Natural killer cell (primary cell): Measurements from ENCODE around the gene RHEBL1. TPM values are rescaled to one million over a fixed set of nuclear protein-coding genes. Genes with fewer than 3 reads are reported as not detected.

Source experiments
- ATAC-seq, 3 donors: fragments of 150-1000 bp in 2 of 3; fragments of 200-7000 bp in 1 of 3; cut with Tn5 transposase; 1 replicate in 1 of 3; 2 replicates in 2 of 3; pipeline ENCODE4 v1.10.0; 2021; ENCODE audit warnings: mild to moderate bottlenecking in 2 of 3, moderate library complexity in 2 of 3
- DNase-seq, 2 donors: peaks; one replicate each; pipeline versions ENCODE4 v3.0.0 to v3.0.0-alpha.2; 2013 to 2021; ENCODE audit warnings: mixed read lengths in 1 of 2
- H3K27ac ChIP-seq: one replicate; pipeline ENCODE4 v1.5.1; 2013; ENCODE audit warnings: mild to moderate bottlenecking, low read length
- H3K27me3 ChIP-seq: one replicate; pipeline ENCODE4 v1.6.1; 2013; ENCODE audit warnings: low read length; ENCODE audit not compliant: control insufficient read depth, insufficient read depth
- H3K36me3 ChIP-seq: one replicate; pipeline ENCODE4 v1.6.1; 2013; ENCODE audit warnings: low read length; ENCODE audit not compliant: control insufficient read depth, insufficient read depth
- H3K4me1 ChIP-seq: one replicate; pipeline ENCODE4 v1.6.1; 2013; ENCODE audit warnings: low read length; ENCODE audit not compliant: control insufficient read depth, insufficient read depth
- H3K4me3 ChIP-seq: one replicate; pipeline ENCODE4 v1.5.1; 2013; ENCODE audit warnings: low read length
- H3K9me3 ChIP-seq: one replicate; pipeline ENCODE4 v1.6.1; 2013; ENCODE audit warnings: low read length; ENCODE audit not compliant: control insufficient read depth, insufficient read depth
- H3K27ac Mint-ChIP-seq, 2 donors: one replicate each; pipeline ENCODE4 v1.8.0; 2022; ENCODE audit warnings: mild to moderate bottlenecking in 2 of 2, mixed read lengths in 2 of 2, moderate library complexity in 1 of 2
- H3K27me3 Mint-ChIP-seq, 2 donors: one replicate each; pipeline ENCODE4 v1.8.0; 2022; ENCODE audit warnings: low read depth in 2 of 2, mixed read lengths in 2 of 2
- H3K36me3 Mint-ChIP-seq: one replicate; pipeline ENCODE4 v1.8.0; 2022; ENCODE audit warnings: mixed read lengths
- H3K4me1 Mint-ChIP-seq, 2 donors: one replicate each; pipeline ENCODE4 v1.8.0; 2022; ENCODE audit warnings: mixed read lengths in 2 of 2
- H3K4me3 Mint-ChIP-seq: one replicate; pipeline ENCODE4 v1.8.0; 2022; ENCODE audit warnings: mild to moderate bottlenecking, moderate library complexity, mixed read lengths
- H3K9me3 Mint-ChIP-seq, 2 donors: one replicate each; pipeline ENCODE4 v1.8.0; 2022; ENCODE audit warnings: mixed read lengths in 2 of 2
- CTCF ChIP-seq: fragments of 200-600 bp; IDR thresholded peaks from one replicate; pipeline ENCODE4 v1.8.0; 2022; ENCODE audit warnings: antibody characterized with exemption
- WGBS: methylation state at CpG from one replicate; pipeline ENCODE4 v1.1.7; 2013; ENCODE audit warnings: missing lambda C conversion rate; ENCODE audit not compliant: insufficient coverage; 5-methylcytosine and 5-hydroxymethylcytosine counted together
- intact Hi-C: fragments of 100-400 bp; cut with micrococcal nuclease; formaldehyde crosslinking; loops from one replicate; pipeline ENCODE4 v1.14.2; 2022
- total RNA-seq, 4 donors: library from RNA; stranded (reverse); fragments of 120-200 nt in 1 of 4; gene quantifications; one replicate each; pipeline versions ENCODE4 v1.2.3 to v1.2.4, GENCODE V29; 2013 to 2022

Gene RHEBL1
- total RNA-seq, 3 donors from 2014 or later (not counting 1 experiment from before 2014, with no cell fraction given), result 6.3 to 11.6 (median 11.1) TPM

- intact Hi-C loops, result no loop called here
Measured at GRCh38 chr12:49104822-49105221, 35.0 kb upstream of the RHEBL1 start.

DNA sequence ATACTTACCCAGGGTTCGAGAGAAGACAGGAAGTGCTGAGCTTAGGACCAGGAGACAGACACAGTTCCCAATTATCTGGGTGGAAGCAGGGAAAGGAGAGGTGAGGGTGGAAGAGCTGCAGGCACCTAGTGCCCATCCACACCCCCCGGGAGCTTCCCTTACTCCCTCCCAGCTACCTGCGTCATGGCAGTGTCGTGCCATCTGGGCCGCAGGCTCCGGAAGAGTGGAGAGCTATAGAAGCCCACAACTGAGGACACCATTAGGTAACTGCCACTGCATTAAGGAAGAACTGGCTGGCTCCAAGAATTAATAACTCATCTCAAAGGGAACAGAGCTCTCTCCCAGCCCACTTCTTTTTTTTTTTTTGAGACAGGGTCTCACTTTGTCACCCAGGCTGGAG lies 30.6 kb upstream of the RHEBL1 start:
- intact Hi-C loops, result no loop called here
- no peak for TF ChIP-seq CTCF
- no peak for ATAC-seq
- H3K27me3 ChIP-seq, result no peaks in the 10 kb centered on the region
- no peak for DNase-seq
- Mint-ChIP-seq H3K27me3 (peaks cover 2 to 3% of the 10 kb centered on the region in 2 donors), H3K4me1 (peaks cover 12 to 20% of the 10 kb centered on the region in 2 donors), H3K36me3 (peaks cover 12% of the 10 kb centered on the region), H3K9me3 (no peaks in the 10 kb centered on the region), H3K4me3 (no peak overlapping the region), H3K27ac (no peak overlapping the region)
- H3K36me3 ChIP-seq, result peaks cover 62% of the 10 kb centered on the region
- no peak overlapping the region for H3K4me3 ChIP-seq
- WGBS, result over 99% methylated on average over 5 of the region's 6 CpGs
- no peak overlapping the region for H3K27ac ChIP-seq
- H3K4me1 ChIP-seq, result peaks cover 8% of the 10 kb centered on the region
- H3K9me3 ChIP-seq, result no peaks in the 10 kb centered on the region

More at GRCh38 chr12:49104822-49105221, 35.0 kb upstream of the RHEBL1 start:
- no peaks in the 10 kb centered on the region for H3K9me3 ChIP-seq
- peaks cover 55% of the 10 kb centered on the region for H3K36me3 ChIP-seq
- Mint-ChIP-seq H3K27ac (peak overlapping the region in 1 of 2 donors; percentile 79), H3K4me3 (no peak overlapping the region), H3K36me3 (peaks cover 8% of the 10 kb centered on the region), H3K9me3 (no peaks in the 10 kb centered on the region), H3K27me3 (no peaks in the 10 kb centered on the region), H3K4me1 (peaks cover 24 to 51% of the 10 kb centered on the region in 2 donors)
- peaks cover 24% of the 10 kb centered on the region for H3K4me1 ChIP-seq
- no peak overlapping the region for H3K27ac ChIP-seq
- TF ChIP-seq CTCF, result no peak
- no peak overlapping the region for H3K4me3 ChIP-seq
- DNase-seq, result no peak
- ATAC-seq, result no peak
- WGBS, result 60% methylated on average over 3 of the region's 3 CpGs
- no peaks in the 10 kb centered on the region for H3K27me3 ChIP-seq

DNA sequence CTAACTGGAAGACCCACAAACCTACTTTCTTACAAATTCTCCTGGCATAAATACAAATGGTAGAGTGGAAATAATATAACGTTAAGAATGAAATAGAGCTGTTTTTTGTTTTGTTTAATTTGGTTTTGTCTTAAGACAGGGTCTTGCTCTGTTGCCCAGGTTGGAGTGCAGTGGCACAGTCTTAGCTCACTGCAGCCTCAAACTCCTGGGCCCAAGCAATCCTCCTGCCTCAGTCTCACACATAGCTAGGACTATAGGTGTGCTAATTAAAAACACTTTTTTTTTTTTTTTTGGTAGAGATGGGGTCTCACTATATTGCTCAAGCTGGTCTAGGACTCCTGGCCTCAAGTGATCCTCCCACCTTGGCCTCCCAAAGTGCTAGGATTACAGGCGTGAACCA lies 28.9 kb upstream of the RHEBL1 start:
- Histone ChIP-seq H3K4me1 (peaks cover 12% of the 10 kb centered on the region), H3K9me3 (no peaks in the 10 kb centered on the region), H3K36me3 (peaks cover 51% of the 10 kb centered on the region), H3K27ac (no peak overlapping the region), H3K4me3 (no peak overlapping the region), H3K27me3 (peaks cover 4% of the 10 kb centered on the region)
- Mint-ChIP-seq H3K36me3 (peaks cover 7% of the 10 kb centered on the region), H3K27ac (no peak overlapping the region), H3K9me3 (no peaks in the 10 kb centered on the region), H3K4me3 (no peak overlapping the region), H3K4me1 (peaks cover 16 to 17% of the 10 kb centered on the region in 2 donors), H3K27me3 (peaks cover 10 to 14% of the 10 kb centered on the region in 2 donors)
- intact Hi-C loops, result loop anchor here (1.0 kb wide), 1 partner anchor 34 kb away; no protein-coding TSS in a partner anchor
- WGBS, result 97% methylated on average over 2 of the region's 2 CpGs
- DNase-seq (no peak), ATAC-seq (no peak)
- TF ChIP-seq CTCF, result no peak

DNA sequence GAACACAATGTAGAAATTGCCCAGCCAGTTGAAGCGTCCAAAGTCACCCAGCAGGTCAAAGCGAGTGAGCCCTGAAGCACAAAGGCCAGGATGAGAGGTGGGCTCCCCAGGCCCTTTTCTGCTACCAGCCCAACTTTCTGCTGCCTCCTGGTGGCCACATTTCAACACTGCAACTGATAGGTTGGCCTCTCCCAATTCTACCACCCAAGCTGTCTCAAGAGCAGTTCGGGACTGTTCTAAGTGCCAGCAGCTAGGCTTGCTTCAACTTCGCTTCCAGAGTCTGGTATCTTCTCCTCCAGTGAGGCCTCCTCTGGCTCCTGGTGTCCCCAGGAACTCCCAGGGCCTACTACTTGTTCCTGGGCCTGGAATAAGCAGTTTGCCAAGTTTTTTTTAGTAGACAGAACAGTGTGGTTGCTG lies 28.3 kb upstream of the RHEBL1 start:
- WGBS, result 76% methylated on average over 4 of the region's 4 CpGs
- H3K4me3 Mint-ChIP-seq, result no peak overlapping the region
- Histone ChIP-seq H3K4me3 (no peak overlapping the region), H3K4me1 (peaks cover 16% of the 10 kb centered on the region), H3K9me3 (no peaks in the 10 kb centered on the region), H3K27ac (no peak overlapping the region), H3K27me3 (peaks cover 10% of the 10 kb centered on the region), H3K36me3 (peaks cover 46% of the 10 kb centered on the region)
- peak; percentile 69 to 83 (median 71) for ATAC-seq
- TF ChIP-seq CTCF, result peak; percentile 87
- H3K4me1 Mint-ChIP-seq, result peaks cover 17 to 19% of the 10 kb centered on the region in 2 donors
- peaks cover 16 to 18% of the 10 kb centered on the region in 2 donors for H3K27me3 Mint-ChIP-seq
- H3K36me3 Mint-ChIP-seq, result peaks cover 7% of the 10 kb centered on the region
- H3K9me3 Mint-ChIP-seq, result no peaks in the 10 kb centered on the region
- H3K27ac Mint-ChIP-seq, result no peak overlapping the region
- intact Hi-C loops, result loop anchor here (1.0 kb wide), 1 partner anchor 34 kb away; no protein-coding TSS in a partner anchor
- DNase-seq, result peak; percentile 57 to 81
